Camera-type eye (tissue), 1 donor: Measurements from ENCODE around the gene VWC2. TPM values are rescaled to one million over a fixed set of nuclear protein-coding genes. Genes with fewer than 3 reads are reported as not detected.

Experiments used
- total RNA-seq: library from RNA; depleted of rRNA; stranded (reverse); fragments of >200 nt; gene quantifications from one replicate; pipeline ENCODE4 v1.2.3, GENCODE V29; 2014

Gene VWC2
- total RNA-seq = 3.7 TPM

GRCh38 chr7:49773218-49773935 lies at the start of gene VWC2:
Gene VWC2, plus strand, starts transcription at chr7:49773638. Its CDS starts 1,798 bp downstream, at chr7:49775436.

